Fibroblast of gingiva (primary cell): Measurements from ENCODE around the gene KCNQ1.

Experiments used
- DNase-seq: peaks from one replicate; pipeline ENCODE4 v3.0.0-alpha.2; 2011; ENCODE audit warnings: low read depth

The KCNQ1 gene

GRCh38 chr11:2862395-2863275 lies 417.8 kb downstream of the KCNQ1 start:
- no peak for DNase-seq

GRCh38 chr11:2863276-2863618 lies 418.4 kb downstream of the KCNQ1 start:
- DNase-seq: no peak

- no peak for DNase-seq
Measured at GRCh38 chr11:2864901-2865300, 420.1 kb downstream of the KCNQ1 start.

GRCh38 chr11:2865922-2866577 lies 421.2 kb downstream of the KCNQ1 start:
- DNase-seq: no peak

GRCh38 chr11:2867142-2867541 lies 422.3 kb downstream of the KCNQ1 start:
- DNase-seq: no peak

- DNase-seq: no peak
Measured at GRCh38 chr11:2867722-2868505, 423.1 kb downstream of the KCNQ1 start.

GRCh38 chr11:2868506-2869133 lies 423.8 kb downstream of the KCNQ1 start:
- no peak for DNase-seq

GRCh38 chr11:2869134-2869526 lies 424.3 kb downstream of the KCNQ1 start:
- no peak for DNase-seq

GRCh38 chr11:2869561-2870427 lies 425.0 kb downstream of the KCNQ1 start:
- DNase-seq: no peak

GRCh38 chr11:2870460-2870859 lies 425.7 kb downstream of the KCNQ1 start:
- DNase-seq: no peak

- no peak for DNase-seq
Measured at GRCh38 chr11:2870969-2871680, 426.3 kb downstream of the KCNQ1 start.

GRCh38 chr11:2874963-2875362 lies 430.2 kb downstream of the KCNQ1 start:
- no peak for DNase-seq

GRCh38 chr11:2877474-2877873 lies 432.7 kb downstream of the KCNQ1 start:
- DNase-seq: no peak

GRCh38 chr11:2878782-2879181 lies 434.0 kb downstream of the KCNQ1 start:
- DNase-seq: no peak

- DNase-seq: no peak
Measured at GRCh38 chr11:2880646-2881045, 435.8 kb downstream of the KCNQ1 start.

GRCh38 chr11:2881076-2881980 lies 436.5 kb downstream of the KCNQ1 start:
- no peak for DNase-seq

- DNase-seq: no peak
Measured at GRCh38 chr11:2881981-2882375, 437.2 kb downstream of the KCNQ1 start.

- DNase-seq: no peak
Measured at GRCh38 chr11:2882396-2883110, 437.7 kb downstream of the KCNQ1 start.

- DNase-seq: no peak
Measured at GRCh38 chr11:2883640-2883978, 438.8 kb downstream of the KCNQ1 start.
